Fibroblast of skin of back (primary cell): ENCODE measurements around the gene TLE2. TPM values are rescaled to one million over a fixed set of nuclear protein-coding genes. Genes with fewer than 3 reads are reported as not detected.
A peak's percentile ranks its signal among the peaks of the same experiment; 100 is the strongest.

Experiments used
- DNase-seq: peaks from one replicate; pipeline ENCODE4 v3.0.0-alpha.2; 2013
- polyA plus RNA-seq, 2 experiments: library from polyadenylated mRNA; unstranded; fragments of 120-200 nt; gene quantifications; one replicate each; pipeline ENCODE4 v1.2.1, GENCODE V29; 2013; ENCODE audit not compliant: insufficient read length in 2 of 2

The TLE2 gene
- 2.7 TPM for polyA plus RNA-seq (2013, experiment 1 of 2; ENCODE audit: insufficient read length)
- polyA plus RNA-seq (2013, experiment 2 of 2; ENCODE audit: insufficient read length), result 3.7 TPM

DNA sequence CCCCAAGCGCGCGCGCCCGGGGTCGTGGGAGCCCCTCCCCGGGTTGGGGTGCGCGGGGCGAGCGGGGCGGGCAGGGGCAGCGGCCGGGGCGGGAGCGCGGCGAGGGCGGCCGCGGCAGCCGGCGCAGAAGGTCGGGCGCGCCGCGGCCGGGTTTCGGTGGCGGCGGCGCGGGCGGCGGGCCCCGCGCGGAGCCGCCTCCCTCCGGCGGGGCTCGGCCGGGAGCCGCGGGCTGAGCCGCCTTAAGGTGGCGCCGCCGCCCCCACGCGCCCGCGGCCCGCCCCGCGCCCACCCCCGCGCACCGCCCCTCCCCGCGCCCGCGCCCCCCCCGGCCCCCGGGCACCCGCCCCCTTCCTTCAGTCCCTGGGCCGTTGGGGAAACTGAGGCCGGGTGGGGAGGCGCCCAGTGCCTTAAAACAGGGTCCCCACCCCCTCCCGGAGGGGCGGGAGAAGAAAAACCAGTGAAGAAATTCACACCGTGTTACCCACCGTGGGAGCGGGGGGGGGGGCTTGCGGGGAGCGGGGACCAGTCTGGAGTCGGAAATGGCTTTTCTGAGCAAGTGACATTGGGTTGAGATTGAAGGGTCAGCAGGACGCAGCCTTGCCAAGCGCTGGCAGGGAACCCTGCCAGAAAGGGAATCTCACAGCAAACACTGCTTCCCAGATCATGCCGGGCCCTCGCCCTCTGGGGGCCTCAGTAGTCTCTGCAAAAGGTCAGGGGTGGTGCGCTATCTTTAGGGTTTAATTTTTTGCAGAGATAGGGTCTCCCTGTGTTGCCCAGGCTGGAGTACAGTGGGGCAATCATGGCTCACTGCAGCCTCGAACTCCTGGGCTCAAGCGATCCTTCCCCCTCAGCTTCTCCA, at the start of gene TLE2:
TLE2 (minus strand) TSS at position 216 of the 859 bp plus-strand sequence. CDS start 376 bp downstream, outside the sequence.
- DNase-seq, result no peak

DNA sequence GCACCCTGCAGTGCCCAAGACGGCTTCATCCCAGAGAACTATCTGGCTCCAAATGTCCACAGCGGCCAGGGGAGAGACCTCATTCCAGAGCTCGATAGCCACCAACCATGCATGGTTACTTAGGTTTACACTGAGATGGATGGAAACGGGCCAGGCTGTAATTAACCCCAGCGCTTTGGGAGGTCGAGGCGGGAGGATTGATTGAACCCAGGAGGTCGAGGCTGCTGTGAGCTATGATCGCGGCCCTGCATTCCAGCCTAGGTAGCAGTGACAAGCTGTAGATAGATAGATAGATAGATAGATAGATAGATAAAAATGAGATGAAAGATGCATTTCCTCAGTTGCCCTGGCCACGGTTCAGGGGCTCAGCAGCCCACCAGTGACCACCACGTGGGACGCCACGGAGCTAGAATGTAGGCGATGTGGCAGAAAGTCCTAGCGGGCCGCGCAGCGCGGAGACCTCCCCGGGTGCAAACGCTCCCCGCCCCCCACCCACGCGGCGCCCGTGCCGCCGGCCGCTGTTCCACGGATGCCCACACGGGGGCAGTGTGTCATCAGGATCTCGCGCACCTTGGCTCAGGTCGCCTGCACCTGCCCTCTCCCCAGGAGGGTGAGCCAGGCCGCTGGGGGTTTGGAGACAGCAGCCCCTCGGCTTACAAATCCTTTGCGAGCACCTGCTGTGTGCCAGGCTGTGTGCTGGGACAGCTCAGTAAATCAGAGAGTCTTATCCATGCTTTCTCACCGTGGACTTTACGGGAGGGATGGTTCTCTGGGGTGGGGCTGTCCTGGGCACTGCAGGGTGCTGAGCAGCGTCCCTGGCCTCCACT, 46.7 kb upstream of the TLE2 start:
- DNase-seq, result no peak

DNA sequence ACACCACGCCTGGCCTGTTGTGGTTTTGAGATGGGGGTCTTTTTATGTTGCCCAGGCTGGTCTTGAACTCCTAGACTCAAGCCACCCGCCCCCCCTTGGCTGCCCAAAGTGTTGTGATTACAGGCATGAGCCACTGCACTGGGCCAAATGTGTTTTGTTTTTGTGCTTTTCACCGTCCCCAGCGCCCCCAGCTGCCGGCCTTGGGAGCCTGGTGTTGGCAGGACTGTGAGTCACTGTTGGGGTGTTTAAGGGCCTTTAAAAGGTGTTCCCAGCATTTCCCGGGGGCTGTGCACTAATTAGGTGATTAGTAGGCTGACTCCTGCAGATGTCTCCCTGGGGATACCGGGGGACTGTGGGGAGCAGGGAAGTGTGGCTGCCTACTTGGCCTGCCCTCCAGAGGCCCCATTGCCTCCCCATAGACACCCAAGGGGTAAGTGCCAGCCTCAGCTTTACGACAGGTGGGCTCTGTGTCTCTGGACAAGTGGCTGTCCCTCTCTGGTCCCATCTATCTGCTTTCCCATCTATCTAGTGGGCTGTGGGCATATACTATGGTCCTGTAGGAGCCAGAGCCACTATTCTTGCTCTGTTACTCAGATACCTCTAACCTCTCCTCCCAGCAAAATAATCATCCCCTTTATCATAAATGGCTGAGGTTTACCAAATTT, 45.0 kb upstream of the TLE2 start:
- DNase-seq, result no peak

DNA sequence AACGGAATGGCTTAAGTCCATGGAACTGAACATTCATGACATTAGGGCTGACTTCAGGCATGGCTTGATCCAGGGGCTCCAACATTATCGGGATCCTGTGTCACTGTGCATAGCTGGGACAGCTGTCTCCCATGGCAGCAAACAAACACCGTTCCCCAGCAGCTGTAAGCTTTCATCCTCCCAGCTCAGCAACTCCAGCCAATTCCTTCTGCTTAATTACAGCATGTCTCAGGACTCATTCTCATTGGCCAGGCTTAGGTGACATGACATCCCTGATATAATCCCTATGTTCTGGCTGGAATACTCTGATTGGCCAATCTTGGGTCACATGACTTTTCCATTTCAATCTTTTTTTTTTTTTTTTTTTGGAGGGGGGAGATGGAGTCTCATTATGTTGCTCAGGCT, 44.1 kb upstream of the TLE2 start:
- DNase-seq, result peak; percentile 50

DNA sequence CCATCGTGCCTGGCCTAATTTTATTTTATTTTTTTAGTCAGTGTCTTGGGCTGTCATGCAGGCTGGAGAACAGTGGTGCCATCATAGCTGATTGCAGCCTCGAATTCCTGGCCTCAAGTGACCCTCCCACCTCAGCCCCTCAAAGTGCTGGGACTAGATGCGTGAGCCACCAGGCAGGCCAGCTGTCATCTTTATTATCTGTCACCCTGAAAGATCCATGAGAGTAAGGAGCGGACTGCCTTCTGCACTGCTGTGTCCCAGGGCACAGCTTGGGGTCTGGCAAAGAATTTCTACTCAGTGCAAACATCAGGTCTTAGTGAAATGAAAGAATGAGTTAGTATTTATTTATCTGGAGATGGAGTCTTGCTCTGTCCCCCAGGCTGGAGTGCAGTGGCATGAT, 42.7 kb upstream of the TLE2 start:
- no peak for DNase-seq

DNA sequence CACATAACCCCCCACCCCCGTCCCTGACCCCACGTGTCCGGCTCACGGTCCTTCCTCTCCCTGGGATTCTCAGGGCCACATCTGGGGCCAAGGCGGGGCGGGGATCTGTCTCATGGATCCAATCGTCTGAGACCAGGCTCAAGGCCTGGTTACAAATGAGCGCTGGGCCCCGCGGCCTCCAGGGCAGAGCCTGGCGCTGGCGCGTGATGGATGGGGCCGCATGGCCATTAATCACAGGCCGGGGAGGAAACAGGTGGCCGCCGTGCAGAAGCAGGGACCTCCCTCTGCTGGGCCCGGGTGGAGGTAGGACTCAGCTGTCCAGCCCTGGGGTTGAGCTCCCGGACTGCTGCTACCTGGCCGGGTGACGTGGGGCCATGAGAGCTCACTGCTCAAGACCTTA, 39.0 kb upstream of the TLE2 start:
- DNase-seq, result no peak

DNA sequence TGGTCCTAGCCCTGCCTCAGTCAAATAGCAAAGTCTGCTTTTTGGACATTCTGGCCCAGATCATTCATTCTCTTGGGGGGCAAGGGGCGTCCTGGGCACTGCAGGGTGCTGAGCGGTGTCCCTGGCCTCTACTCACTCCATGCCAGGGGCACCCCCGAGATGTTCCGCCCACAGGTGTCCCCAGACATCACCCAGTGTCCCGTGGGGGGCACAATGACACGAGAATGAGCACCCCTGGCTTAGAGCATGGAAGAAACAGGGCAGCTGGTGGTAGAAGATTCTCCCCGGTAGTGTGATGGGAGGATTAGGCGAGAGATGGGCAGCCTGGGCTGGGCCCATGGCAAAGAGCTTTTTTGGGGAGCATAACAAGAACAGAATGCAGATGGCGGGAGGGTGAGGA, 38.5 kb upstream of the TLE2 start:
- no peak for DNase-seq

DNA sequence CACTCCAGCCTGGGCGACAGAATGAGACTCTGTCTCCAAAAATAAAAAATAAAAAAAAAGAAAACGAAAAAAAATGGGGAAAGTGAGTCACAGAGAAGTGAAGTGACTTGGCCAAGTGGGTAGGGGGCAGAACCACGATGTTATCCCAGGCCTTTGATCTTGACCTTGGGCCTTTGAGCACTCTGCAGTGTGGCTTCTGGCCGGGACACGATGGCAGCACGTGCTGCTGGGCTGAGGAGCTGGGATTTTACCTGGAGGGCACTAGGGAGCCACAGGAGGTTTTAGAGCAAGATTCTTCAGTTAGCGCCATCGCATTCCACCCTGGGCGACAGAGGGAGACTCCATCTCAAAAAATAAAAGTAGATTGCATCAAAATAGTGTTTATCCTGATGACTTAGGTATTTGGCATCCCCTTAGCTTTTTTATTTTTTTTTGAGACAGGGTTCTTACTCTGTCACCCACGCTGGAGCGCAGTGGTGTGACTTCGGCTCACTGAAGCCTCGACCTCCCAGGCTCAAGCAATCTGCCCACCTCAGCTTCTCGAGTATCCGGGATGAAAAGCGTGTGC, 37.5 kb upstream of the TLE2 start:
- no peak for DNase-seq

DNA sequence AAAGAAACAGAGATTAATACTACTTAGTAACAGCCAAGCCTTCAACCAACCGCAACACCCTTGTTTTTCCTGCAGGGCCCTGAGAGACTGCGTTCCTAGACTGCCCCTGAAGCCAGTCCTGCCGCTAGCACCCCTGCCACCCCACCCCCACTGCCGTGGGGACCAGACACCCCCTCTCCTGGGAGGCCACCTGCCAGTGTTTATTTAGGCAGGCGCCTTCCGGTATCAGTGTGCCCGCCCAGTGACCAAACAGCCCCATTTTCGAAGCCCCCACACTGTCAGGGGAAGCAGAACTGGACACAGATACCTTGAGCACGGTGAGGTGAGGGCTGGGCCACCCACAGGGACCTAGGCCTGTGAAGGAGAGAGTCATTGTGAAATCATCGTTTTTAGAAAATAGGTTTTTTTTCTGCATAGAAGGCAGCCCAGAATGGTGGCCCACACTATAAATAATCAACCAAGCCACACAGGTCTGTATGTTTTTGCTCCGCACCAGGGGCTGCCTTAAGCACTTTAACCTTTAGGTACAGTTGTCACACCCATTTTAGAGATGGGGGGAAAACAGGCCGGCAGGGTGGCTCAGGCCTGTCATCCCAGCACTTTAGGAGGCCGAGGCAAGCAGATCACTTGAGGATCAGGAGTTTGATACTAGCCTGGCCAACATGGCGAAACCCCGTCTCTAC, 36.7 kb upstream of the TLE2 start:
- no peak for DNase-seq

DNA sequence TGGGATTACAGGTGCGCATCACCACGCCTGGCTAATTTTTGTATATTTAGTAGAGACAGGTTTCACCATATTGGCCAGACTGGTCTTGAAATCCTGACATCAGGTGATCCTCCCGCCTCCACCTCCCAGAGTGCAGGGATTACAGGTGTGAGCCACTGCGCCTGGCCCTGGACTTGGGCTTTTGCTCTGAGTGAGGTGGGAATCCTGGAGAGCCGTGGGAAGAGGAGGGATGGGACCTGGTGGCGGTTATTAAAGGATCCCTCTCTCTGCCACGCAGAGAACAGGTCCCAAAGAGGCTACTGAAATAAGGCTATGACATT, 34.9 kb upstream of the TLE2 start:
- no peak for DNase-seq

DNA sequence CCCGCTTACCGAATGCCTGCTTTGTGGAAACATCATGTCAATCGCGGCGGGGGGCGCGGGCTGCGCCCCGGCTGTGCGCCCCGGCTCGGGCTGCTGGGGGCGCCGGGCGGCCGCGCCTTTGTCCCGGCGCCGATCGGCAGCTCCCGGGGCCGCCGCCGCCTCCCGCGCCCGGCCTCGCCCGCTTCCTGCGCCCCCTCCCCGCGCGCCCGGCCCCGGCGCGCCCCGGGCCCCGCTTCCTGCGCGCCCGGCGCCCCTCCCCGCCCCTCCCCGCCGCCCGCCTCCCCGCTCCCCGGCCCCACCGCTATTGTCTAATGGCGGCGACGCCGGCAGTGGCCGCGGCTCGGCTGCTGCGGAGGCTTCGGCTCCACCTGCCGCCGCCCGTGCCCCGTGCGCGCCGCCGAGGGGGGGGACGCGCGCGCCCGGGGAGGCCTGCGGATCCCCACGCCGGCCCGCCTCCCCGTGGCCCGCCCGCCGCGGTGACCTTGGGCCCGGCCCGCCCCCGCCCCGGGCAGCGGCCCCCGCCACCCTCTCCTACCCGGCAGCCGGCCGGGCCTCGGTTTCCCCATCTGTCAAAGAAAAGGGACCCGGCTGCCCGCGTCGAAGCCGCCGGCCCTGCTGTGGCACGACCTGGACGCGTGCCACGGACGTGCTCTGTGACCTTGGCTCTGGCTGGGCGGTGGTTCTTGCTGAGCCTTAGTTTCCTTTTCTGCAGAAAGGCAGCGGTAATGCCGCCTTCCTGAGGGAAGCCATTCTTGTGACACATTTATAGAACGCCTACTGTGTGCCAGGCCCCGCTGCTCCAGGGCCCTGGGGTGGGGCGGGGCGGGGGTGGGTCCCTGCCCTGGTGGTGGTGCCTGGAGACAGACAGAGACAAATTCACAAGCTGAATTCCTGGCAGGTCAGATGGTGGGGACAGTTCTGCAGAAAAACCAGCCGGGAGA, 33.4 kb upstream of the TLE2 start, which contains the start of gene TLE5:
TLE5 (minus strand) TSS at position 331 of the 941 bp plus-strand sequence; CDS start at position 36, 295 bp downstream.
- DNase-seq, result peak; percentile 55

DNA sequence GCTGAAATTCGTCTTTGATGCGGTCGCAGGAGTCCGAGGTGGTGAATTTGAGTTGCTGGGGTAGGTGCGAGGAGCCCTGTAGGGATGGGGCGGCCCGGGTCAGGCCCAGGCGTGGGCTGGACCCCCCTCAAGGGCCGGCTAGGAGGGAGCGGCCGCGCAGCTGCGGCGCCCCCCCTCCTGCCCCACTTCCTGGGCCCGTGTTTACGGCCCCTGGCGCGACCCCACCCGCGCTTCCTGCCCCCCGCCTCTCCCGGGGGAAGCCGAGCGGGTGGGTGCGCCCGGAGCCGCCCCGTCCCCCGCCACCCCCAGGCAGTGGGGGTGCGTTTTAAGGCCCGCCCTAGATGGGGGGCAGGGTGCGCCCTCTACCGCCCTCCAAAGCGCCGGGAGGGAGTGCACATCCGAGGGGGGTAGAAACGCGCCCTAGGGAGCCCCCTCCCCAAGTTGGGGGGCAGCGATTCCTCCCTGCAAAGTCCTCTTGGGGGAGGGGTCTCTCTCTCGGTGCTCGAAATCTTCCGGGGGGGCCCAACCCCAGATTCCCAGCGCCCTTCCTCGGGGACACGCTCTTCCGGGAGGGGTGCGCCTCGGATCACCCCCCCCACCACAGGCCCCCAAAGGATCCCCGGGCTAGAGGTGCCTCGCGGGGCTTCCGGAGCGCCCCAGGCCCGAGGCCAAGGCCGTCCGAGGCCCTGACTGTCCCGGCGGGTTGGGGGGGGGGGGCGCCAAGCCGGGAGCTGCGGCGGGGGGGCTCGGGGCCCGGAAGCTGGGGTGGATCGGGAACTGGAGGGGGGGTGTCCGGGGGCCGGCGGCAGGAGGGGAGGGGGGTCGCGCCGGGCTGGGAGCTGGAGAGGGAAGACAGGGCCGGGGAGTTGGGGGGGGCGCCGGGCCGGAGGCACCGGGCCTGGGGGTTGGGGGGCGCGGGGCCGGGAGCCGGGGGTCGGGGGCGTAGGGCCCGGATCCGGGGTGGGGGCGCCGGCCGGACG, 32.4 kb upstream of the TLE2 start:
- DNase-seq, result peak; percentile 34

DNA sequence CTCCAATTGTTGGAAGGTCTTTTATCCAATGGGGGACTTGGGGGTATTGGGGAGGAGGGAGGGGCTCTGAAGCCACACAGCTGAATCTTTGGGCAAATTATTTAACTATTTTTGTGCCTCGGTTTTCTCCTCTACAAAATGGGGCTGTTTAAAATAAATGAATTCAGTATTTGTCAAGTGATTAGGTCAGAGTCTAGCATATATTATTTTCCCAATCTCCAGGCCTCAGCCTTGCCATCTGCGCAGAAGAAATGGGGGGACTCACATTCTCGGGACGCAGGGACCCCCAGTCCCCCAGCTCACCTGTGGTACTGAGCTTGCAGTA, 31.7 kb upstream of the TLE2 start:
- DNase-seq, result no peak

DNA sequence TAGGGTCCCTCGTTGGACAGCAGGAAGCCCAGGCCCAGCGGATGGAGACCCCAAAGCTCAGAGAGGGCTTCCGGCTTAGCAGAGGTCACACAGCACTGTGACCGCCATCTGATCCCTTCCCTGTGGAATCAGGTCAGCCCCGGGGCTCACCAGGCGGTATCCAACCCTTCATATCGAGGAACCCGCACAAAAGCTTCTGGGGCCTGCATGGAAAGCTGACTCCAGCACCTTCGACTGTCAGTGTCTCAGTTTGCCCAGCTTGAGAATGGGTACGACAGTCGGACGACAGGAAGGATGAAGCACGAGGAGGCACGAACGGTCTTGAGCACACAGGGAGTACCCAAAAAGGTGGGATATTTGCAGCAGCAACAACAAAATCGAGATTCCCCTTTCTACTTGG, 30.6 kb upstream of the TLE2 start:
- no peak for DNase-seq

DNA sequence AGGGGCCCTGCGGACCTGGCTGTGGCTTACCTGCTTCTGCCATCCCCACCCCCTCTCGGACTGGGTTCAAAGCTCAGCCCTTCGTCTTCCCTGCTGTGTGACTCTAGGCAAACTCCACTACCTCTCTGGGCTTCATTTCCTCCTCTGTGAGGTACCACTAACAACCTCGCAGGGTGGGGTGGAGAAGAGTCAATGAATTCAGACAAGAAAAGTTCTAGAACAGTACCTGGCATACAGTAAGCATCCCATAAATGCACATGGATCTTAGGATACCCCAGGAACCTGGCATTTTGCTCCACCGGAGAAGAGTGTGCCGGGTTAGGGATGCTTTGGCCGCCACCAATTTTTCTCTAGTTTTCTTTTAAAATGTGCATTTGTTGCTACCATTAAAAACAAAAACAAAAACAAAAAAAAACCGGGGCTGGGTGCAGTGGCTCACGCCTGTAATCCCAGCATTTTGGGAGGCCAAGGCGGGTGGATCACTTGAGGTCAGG, 29.8 kb upstream of the TLE2 start:
- DNase-seq, result no peak

DNA sequence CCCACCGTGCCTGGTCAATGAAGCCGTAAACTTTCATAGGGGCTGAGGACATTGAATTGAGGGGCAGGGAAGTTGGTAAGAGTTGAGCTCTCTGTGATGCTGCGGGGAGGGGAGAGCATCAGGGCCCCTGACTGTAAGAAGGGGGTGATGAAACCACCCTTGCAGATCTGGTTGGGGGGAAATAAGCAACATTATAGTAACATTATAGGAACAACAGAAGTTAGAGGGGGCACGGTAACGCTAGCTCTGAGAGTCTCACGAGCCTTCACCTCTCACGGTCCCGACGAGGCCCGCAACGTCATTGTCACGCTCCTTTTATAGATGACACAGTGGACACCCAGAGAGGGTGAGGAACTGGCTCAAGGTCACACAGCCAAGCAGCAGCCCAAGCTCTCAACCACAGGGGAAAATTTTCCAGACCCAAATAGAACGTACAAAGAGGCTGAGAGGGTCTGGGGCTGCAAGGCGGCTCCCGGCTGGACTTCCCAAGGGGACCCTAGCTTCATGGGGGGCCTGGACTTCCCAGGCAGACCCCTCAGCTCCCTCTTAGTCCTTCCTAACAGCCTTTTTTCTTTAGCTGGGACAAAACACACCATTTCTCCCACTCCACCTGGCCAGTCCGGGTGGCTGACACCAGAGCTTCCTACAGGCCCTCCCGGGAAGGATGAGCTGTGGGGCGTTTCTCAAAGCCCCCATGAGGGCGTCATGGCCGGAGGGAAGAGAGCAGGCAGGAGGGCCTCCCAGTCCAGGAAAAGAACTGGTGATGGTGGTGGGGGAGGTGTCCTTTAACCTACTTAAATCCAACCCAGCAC, 29.1 kb upstream of the TLE2 start:
- no peak for DNase-seq

DNA sequence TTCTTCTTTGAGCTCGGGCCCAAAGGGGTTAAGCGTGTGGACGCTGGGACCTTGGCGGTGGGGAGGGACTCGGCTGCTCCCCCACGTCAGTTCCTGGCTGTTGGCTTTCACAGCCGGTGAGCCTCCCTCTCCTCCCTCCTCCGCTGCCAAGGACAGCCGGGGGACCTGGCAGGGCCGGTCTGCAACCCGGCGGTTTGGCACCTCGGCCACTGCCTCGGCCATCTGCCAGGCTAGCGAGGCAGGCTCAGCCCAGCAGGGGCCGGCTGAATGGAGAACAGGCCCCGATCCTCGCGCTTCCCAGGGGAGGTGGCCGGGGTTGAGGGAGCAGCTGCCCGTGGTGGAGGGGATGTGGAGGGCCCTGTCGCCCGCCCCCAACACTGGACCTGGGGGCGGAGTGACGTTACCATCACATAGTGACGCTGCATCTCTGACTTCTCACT, 28.2 kb upstream of the TLE2 start:
- no peak for DNase-seq

DNA sequence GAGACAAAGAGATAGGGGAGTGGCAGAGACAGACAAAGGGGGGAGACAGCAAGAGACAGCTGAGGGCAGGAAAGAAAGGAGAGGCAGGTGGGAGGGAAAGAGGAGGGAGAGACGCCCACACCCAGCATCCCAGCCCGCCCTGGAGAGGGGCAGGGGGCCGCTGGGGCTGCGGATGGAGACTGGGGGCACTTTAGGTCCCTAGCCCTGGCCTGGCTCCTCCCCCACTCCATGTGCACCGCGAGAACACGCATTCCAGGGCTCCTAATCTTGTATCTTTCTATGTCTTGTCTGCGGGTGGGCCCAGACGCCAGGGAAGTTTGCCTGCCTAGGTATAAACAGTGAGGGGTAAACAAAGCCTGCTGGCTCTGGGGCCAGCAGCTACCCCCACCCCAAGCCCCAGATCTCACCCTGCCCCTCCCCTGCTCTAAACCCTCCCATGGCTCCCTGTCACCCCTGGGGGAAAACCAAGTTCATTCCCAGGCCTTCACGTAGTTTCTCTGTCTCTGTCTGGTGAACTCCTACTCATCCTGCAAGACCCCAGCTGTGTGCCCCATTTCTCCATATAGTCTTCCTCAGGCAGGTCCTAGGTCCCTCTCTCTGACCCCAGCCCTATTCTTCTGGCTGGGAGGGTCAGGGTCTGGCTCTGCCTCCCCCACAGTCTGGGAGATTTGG, 27.5 kb upstream of the TLE2 start:
- no peak for DNase-seq
